Motor neuron (in vitro differentiated cells): ENCODE data around the gene NAA16. TPM values are rescaled to one million over a fixed set of nuclear protein-coding genes. Genes with fewer than 3 reads are reported as not detected.
"Not testable (repeated sequence)": the region's sequence is repeated elsewhere in the genome, so short reads cannot be mapped to it uniquely, and the experiment has no call there.

Source experiments
- ATAC-seq, 8 experiments: fragments of 200-7000 bp; cut with Tn5 transposase; replicated peaks in 6 of 8; 2 replicates each; pipeline ENCODE4 v1.8.0; 2021; ENCODE audit warnings: mild to moderate bottlenecking in 8 of 8, moderate library complexity in 8 of 8
- H3K27ac ChIP-seq, 2 donors: fragments of 250-450 bp; sonication (Bioruptor Pico); 2 replicates each; pipeline ENCODE4 v1.9.0; 2021; ENCODE audit warnings: antibody characterized with exemption in 2 of 2, mild to moderate bottlenecking in 2 of 2, moderate library complexity in 1 of 2
- H3K4me1 ChIP-seq, 2 donors: fragments of 250-450 bp; sonication (Bioruptor Pico); replicated peaks in 1 of 2; 2 replicates each; pipeline ENCODE4 v1.6.1; 2021; ENCODE audit warnings: antibody characterized with exemption in 2 of 2, mild to moderate bottlenecking in 2 of 2, moderate library complexity in 1 of 2
- H3K4me3 ChIP-seq, 5 donors: fragments of 250-450 bp; sonication (Bioruptor Pico); 2 replicates each; pipeline ENCODE4 v1.9.0; 2021; ENCODE audit warnings: antibody characterized with exemption in 5 of 5, mild to moderate bottlenecking in 5 of 5, moderate library complexity in 4 of 5
- WGBS, 10 experiments: fragments of 450-650 bp; shearing (Covaris generic); methylation state at CpG; one replicate each; pipeline ENCODE4 v1.0.0; 2022; 5-methylcytosine and 5-hydroxymethylcytosine counted together
- in situ Hi-C, 9 experiments: fragments of 400-800 bp; cut with MboI; loops; one replicate each; pipeline ENCODE4 v1.15.0; 2021; ENCODE audit warnings: low sequenced_read_pairs in 9 of 9, low pct_unique_long_range_greater_than_20kb in 2 of 9; ENCODE audit not compliant: unreplicated experiment in 9 of 9
- total RNA-seq, 8 experiments: library from RNA; unstranded; fragments of 300-600 nt; gene quantifications; 2 replicates each; pipeline versions ENCODE4 v1.2.3 to v1.2.4, GENCODE V29; 2022

NAA16 gene
- 10 to 100 TPM in 7 of 8 experiments, 1 to 10 TPM in 1; 8.3 to 41.9 (median 20.2) TPM for total RNA-seq

GRCh38 chr13:41310963-41311405 lies at the start of gene NAA16:
Gene NAA16 (plus strand): TSS chr13:41311267. CDS start chr13:41311529, 262 bp downstream.
- Histone ChIP-seq H3K4me1 (peaks cover 7 to 11% of the 10 kb centered on the region in 2 donors), H3K27ac (peak within 1 kb of the TSS; percentile 78 to 81), H3K4me3 (peak within 1 kb of the TSS; percentile 66 to 96 (median 77))
- WGBS, 10 experiments = 0% methylated on average over 1 to 6 of the region's 32 CpGs; no CpG with 5 or more reads in 5 of the 10 experiments
- in situ Hi-C loops = no loop called here
- peak; percentile 65 to 98 (median 94) for ATAC-seq

DNA sequence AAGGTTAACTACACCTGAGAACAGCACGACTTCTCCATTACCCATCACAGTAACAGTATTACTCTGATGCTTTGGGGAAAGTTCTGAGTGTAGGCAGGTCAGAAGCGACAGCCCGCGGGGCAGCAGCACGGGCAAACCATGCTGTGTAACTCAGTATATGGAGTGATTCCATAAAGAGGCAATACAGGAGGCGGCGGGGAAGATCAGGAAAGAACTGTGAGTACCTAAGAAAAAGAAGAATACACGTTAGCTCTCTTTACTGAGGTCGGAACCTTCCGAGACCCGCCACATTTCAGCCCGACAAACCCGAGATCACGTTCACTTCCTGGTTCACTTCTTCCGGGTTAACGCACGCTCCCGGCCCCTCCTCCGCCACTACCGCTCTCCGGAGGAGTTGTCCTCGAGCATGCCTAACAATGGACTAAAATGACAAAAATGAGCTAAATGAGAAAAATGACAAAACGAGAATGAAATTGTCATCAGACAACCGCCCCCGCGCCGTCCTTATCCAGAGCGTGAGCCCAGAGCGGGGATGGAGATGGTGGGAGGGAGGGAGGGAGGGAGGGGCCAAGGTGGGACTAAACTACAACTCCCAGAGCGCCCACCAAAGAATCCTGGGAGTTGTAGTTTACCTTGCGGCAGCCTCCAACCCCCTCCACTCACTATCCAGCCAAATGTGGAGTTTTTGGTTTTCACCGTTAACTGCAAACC lies 47.7 kb upstream of the NAA16 start, which contains the start of gene MTRF1:
Gene MTRF1 (minus strand): TSS at position 316 of the 711 bp plus-strand sequence. CDS start 2,669 bp downstream, outside the sequence.
- in situ Hi-C loops = no loop called here
- peak; percentile 98 to 99 (median 99) for ATAC-seq
- Histone ChIP-seq H3K4me1 (peaks cover 0 to 4% of the 10 kb centered on the region in 2 donors), H3K4me3 (peak within 1 kb of the TSS; percentile 45 to 92 (median 69)), H3K27ac (peak within 1 kb of the TSS; percentile 88 to 89)
- 0 to 6% (median 1%) methylated on average over 1 to 23 of the region's 32 CpGs; no CpG with 5 or more reads in 1 of the 10 experiments for WGBS, 10 experiments

DNA sequence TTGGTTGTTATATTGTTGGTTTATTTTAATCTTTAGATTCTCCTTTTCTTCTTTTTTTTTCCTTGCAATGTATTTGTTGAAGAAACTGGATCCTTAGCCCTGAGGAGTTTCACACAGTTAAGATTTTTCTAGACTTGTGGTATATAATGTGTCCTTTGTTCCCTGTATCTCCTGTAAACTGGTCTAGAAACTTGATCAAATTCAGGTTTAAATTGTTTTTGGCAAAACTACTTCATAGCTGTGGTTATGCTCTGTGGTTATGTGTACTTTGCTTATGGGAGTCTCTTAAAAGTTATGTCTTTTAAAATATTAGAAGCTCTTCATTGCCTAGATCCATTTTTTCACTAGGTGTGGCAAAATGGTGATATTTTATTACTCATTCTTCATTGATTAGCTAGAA lies 44.0 kb upstream of the NAA16 start:
- in situ Hi-C loops = no loop called here
- Histone ChIP-seq H3K4me3 (no peak overlapping the region), H3K27ac (no peak overlapping the region), H3K4me1 (peaks cover 0 to 4% of the 10 kb centered on the region in 2 donors)
- no peak for ATAC-seq

GRCh38 chr13:41268764-41269163 lies 42.3 kb upstream of the NAA16 start:
- Histone ChIP-seq H3K4me3 (no peak overlapping the region), H3K4me1 (no peaks in the 10 kb centered on the region), H3K27ac (no peak overlapping the region)
- in situ Hi-C loops = no loop called here
- WGBS, 10 experiments = 0 to 25% (median 9%) methylated on average over 1 of the region's 1 CpG
- ATAC-seq = no peak

- 33 to 100% (median 80%) methylated on average over 1 to 5 of the region's 6 CpGs; no CpG with 5 or more reads in 1 of the 10 experiments for WGBS, 10 experiments
- no peak overlapping the region for H3K4me3 ChIP-seq
- ATAC-seq = no peak
- no peak overlapping the region for H3K27ac ChIP-seq
- H3K4me1 ChIP-seq = no peaks in the 10 kb centered on the region
- in situ Hi-C loops = no loop called here
Measured at GRCh38 chr13:41271456-41272285, 39.4 kb upstream of the NAA16 start.

DNA sequence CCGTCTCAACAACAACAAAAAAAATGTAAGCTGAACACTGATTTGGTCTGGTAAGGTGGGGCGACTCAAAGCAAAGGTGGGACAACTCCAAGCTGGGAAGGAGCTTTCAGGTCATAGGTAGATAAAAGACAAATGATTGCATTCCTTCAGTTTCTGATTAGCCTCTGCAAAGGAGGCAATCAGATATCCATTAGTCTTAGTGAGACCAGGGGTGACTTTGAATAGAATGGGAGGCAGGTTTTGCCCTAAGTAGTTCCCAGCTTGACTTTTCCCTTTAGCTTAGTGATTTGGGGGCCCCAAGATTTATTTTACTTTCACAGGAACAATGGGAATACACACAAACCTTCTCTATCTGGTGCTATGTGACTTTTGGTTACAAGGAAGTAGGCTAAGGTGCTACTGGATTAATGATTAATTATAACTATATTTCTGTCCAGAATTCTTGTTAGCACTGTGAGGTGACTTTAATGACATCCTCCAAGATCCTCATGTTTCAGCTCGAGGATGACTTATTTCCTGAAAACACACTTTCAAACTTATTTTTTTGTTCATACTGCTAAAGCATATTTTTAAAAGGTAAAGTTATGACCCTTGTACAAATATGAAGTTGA lies 37.1 kb upstream of the NAA16 start:
- Histone ChIP-seq H3K4me1 (no peaks in the 10 kb centered on the region), H3K27ac (no peak overlapping the region), H3K4me3 (no peak overlapping the region)
- in situ Hi-C loops = no loop called here
- ATAC-seq = no peak
- WGBS, 10 experiments = 22 to 100% (median 86%) methylated on average over 1 to 3 of the region's 3 CpGs; no CpG with 5 or more reads in 2 of the 10 experiments

DNA sequence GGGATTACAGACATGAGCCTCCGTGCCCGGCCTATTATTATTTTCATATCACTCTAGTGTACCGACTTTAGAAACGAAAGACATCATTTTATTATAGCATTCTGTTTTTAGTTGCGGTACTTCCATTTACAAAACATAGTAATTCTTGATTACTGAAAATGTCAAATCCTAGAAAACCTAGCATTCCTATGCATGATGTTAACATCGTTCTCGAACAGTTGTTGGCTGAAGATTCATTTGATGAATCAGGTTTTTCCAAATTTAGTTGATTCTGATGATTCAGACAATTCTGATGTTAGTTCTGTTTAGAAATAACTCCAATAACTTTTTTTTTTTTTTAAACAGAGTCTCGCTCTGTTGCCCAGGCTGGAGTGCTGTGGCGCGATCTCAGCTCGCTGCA lies 36.2 kb upstream of the NAA16 start:
- 50 to 100% (median 95%) methylated on average over 4 to 11 of the region's 11 CpGs for WGBS, 10 experiments
- no peak overlapping the region for H3K4me3 ChIP-seq
- H3K4me1 ChIP-seq = no peaks in the 10 kb centered on the region
- no peak for ATAC-seq
- H3K27ac ChIP-seq = no peak overlapping the region
- in situ Hi-C loops = no loop called here

- no peak for ATAC-seq
- H3K4me3 ChIP-seq = no peak overlapping the region
- in situ Hi-C loops = no loop called here
- no peak overlapping the region for H3K27ac ChIP-seq
- no peaks in the 10 kb centered on the region for H3K4me1 ChIP-seq
Measured at GRCh38 chr13:41276824-41277223, 34.2 kb upstream of the NAA16 start.

- in situ Hi-C loops, H3K27ac ChIP-seq, H3K4me1 ChIP-seq, ATAC-seq, H3K4me3 ChIP-seq: not testable (repeated sequence)
- WGBS, 10 experiments = 20 to 100% (median 60%) methylated on average over 1 to 2 of the region's 2 CpGs; no CpG with 5 or more reads in 1 of the 10 experiments
Measured at GRCh38 chr13:41279156-41279555, 31.9 kb upstream of the NAA16 start.

- WGBS, 10 experiments = 67 to 100% (median 84%) methylated on average over 2 to 4 of the region's 5 CpGs; no CpG with 5 or more reads in 2 of the 10 experiments
- Histone ChIP-seq H3K4me1 (no peaks in the 10 kb centered on the region), H3K27ac (no peak overlapping the region), H3K4me3 (no peak overlapping the region)
- in situ Hi-C loops = no loop called here
- no peak for ATAC-seq
Measured at GRCh38 chr13:41282129-41282571, 28.9 kb upstream of the NAA16 start.

GRCh38 chr13:41284512-41285288 lies 26.4 kb upstream of the NAA16 start:
- ATAC-seq = peak in 1 of 8 experiments; percentile 37
- WGBS, 10 experiments = 49 to 95% (median 82%) methylated on average over 1 to 13 of the region's 13 CpGs
- H3K27ac ChIP-seq = no peak overlapping the region
- in situ Hi-C loops = no loop called here
- H3K4me3 ChIP-seq = no peak overlapping the region
- H3K4me1 ChIP-seq = no peaks in the 10 kb centered on the region

DNA sequence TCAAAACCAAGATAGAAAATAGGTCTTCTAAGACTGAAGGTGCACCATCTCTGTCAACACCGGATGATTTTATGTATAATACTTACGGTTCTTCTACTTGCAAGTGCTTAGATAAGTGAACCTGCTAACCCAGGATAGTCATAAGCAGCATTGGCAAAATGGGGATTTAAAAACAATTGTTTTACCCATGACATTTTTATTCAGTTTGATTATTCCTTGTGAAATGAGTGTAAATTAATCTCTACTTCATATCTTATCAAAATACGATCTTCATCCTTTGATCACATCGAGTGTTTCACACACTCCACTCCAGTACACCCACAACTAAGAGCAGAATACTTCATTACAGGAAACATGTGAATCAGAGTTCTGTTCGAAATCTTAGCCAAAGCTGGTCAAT lies 24.7 kb upstream of the NAA16 start:
- H3K4me1 ChIP-seq = no peaks in the 10 kb centered on the region
- no peak for ATAC-seq
- WGBS, 10 experiments = 17 to 100% (median 88%) methylated on average over 1 to 5 of the region's 5 CpGs; no CpG with 5 or more reads in 1 of the 10 experiments
- no peak overlapping the region for H3K27ac ChIP-seq
- H3K4me3 ChIP-seq = no peak overlapping the region
- in situ Hi-C loops = no loop called here
